Rectal smooth muscle tissue (tissue), 1 donor: ENCODE measurements around the gene PLCB1.

ENCODE experiments used
- H3K27ac ChIP-seq: one replicate; pipeline ENCODE4 v1.7.0; 2013; ENCODE audit warnings: low read depth, low read length, inconsistent platforms
- H3K27me3 ChIP-seq: one replicate; pipeline ENCODE4 v1.7.0; 2013; ENCODE audit warnings: low read length; ENCODE audit not compliant: control insufficient read depth, insufficient read depth
- H3K36me3 ChIP-seq: one replicate; pipeline ENCODE4 v1.7.0; 2013; ENCODE audit warnings: low read length; ENCODE audit not compliant: control insufficient read depth, insufficient read depth
- H3K4me1 ChIP-seq: one replicate; pipeline ENCODE4 v1.7.0; 2013; ENCODE audit warnings: low read length; ENCODE audit not compliant: control insufficient read depth, insufficient read depth
- H3K4me3 ChIP-seq: one replicate; pipeline ENCODE4 v1.7.0; 2013; ENCODE audit warnings: low read length
- H3K9ac ChIP-seq: one replicate; pipeline ENCODE4 v1.7.0; 2013; ENCODE audit warnings: low read length

Gene PLCB1

GRCh38 chr20:8542110-8542486, 410.0 kb downstream of the PLCB1 start:
- Histone ChIP-seq H3K4me1 (no peaks in the 10 kb centered on the region), H3K27me3 (no peaks in the 10 kb centered on the region), H3K9ac (no peak overlapping the region), H3K4me3 (no peak overlapping the region), H3K27ac (no peak overlapping the region), H3K36me3 (no peaks in the 10 kb centered on the region)

GRCh38 chr20:8545212-8545611, 413.1 kb downstream of the PLCB1 start:
- Histone ChIP-seq H3K9ac (no peak overlapping the region), H3K27me3 (no peaks in the 10 kb centered on the region), H3K27ac (no peak overlapping the region)

GRCh38 chr20:8547035-8547650, 415.1 kb downstream of the PLCB1 start:
- H3K27ac ChIP-seq, result no peak overlapping the region
- H3K4me3 ChIP-seq, result no peak overlapping the region
- no peak overlapping the region for H3K9ac ChIP-seq
- no peaks in the 10 kb centered on the region for H3K4me1 ChIP-seq
- no peaks in the 10 kb centered on the region for H3K36me3 ChIP-seq
- H3K27me3 ChIP-seq, result no peaks in the 10 kb centered on the region

More at GRCh38 chr20:8545212-8545611, 413.1 kb downstream of the PLCB1 start:
- no peaks in the 10 kb centered on the region for H3K4me1 ChIP-seq
- H3K36me3 ChIP-seq, result no peaks in the 10 kb centered on the region
- no peak overlapping the region for H3K4me3 ChIP-seq

GRCh38 chr20:8547968-8548588, 416.0 kb downstream of the PLCB1 start:
- Histone ChIP-seq H3K9ac (no peak overlapping the region), H3K4me1 (no peaks in the 10 kb centered on the region), H3K27ac (no peak overlapping the region), H3K36me3 (no peaks in the 10 kb centered on the region), H3K27me3 (no peaks in the 10 kb centered on the region), H3K4me3 (no peak overlapping the region)

- Histone ChIP-seq H3K36me3 (no peaks in the 10 kb centered on the region), H3K4me3 (no peak overlapping the region), H3K9ac (no peak overlapping the region), H3K4me1 (no peaks in the 10 kb centered on the region), H3K27me3 (no peaks in the 10 kb centered on the region), H3K27ac (no peak overlapping the region)
These were observed 417.1 kb downstream of the PLCB1 start for GRCh38 chr20:8549192-8549591.

- Histone ChIP-seq H3K9ac (no peak overlapping the region), H3K36me3 (no peaks in the 10 kb centered on the region), H3K27me3 (no peaks in the 10 kb centered on the region), H3K4me3 (no peak overlapping the region), H3K4me1 (no peaks in the 10 kb centered on the region), H3K27ac (no peak overlapping the region)
These were observed 425.6 kb downstream of the PLCB1 start for GRCh38 chr20:8557711-8558110.

GRCh38 chr20:8562356-8562755, 430.3 kb downstream of the PLCB1 start:
- no peaks in the 10 kb centered on the region for H3K27me3 ChIP-seq
- H3K27ac ChIP-seq, result no peak overlapping the region
- no peaks in the 10 kb centered on the region for H3K4me1 ChIP-seq
- H3K9ac ChIP-seq, result no peak overlapping the region
- no peak overlapping the region for H3K4me3 ChIP-seq
- no peaks in the 10 kb centered on the region for H3K36me3 ChIP-seq

GRCh38 chr20:8568075-8568474, 436.0 kb downstream of the PLCB1 start:
- Histone ChIP-seq H3K27ac (no peak overlapping the region), H3K9ac (no peak overlapping the region), H3K4me3 (no peak overlapping the region), H3K4me1 (no peaks in the 10 kb centered on the region), H3K27me3 (no peaks in the 10 kb centered on the region), H3K36me3 (no peaks in the 10 kb centered on the region)

- no peak overlapping the region for H3K9ac ChIP-seq
- no peak overlapping the region for H3K27ac ChIP-seq
- no peaks in the 10 kb centered on the region for H3K4me1 ChIP-seq
- H3K27me3 ChIP-seq, result no peaks in the 10 kb centered on the region
- no peak overlapping the region for H3K4me3 ChIP-seq
- no peaks in the 10 kb centered on the region for H3K36me3 ChIP-seq
These were observed 437.7 kb downstream of the PLCB1 start for GRCh38 chr20:8569766-8570165.

GRCh38 chr20:8571611-8572010, 439.5 kb downstream of the PLCB1 start:
- Histone ChIP-seq H3K27me3 (no peaks in the 10 kb centered on the region), H3K36me3 (no peaks in the 10 kb centered on the region), H3K27ac (no peak overlapping the region), H3K9ac (no peak overlapping the region), H3K4me3 (no peak overlapping the region), H3K4me1 (no peaks in the 10 kb centered on the region)

GRCh38 chr20:8573686-8574085, 441.6 kb downstream of the PLCB1 start:
- Histone ChIP-seq H3K4me3 (no peak overlapping the region), H3K4me1 (no peaks in the 10 kb centered on the region), H3K27me3 (no peaks in the 10 kb centered on the region), H3K27ac (no peak overlapping the region), H3K36me3 (no peaks in the 10 kb centered on the region), H3K9ac (no peak overlapping the region)

- H3K27ac ChIP-seq, result no peak overlapping the region
- H3K9ac ChIP-seq, result no peak overlapping the region
- no peaks in the 10 kb centered on the region for H3K27me3 ChIP-seq
- no peaks in the 10 kb centered on the region for H3K4me1 ChIP-seq
- H3K36me3 ChIP-seq, result no peaks in the 10 kb centered on the region
- no peak overlapping the region for H3K4me3 ChIP-seq
These were observed 443.0 kb downstream of the PLCB1 start for GRCh38 chr20:8575114-8575513.

- Histone ChIP-seq H3K36me3 (no peaks in the 10 kb centered on the region), H3K9ac (no peak overlapping the region), H3K4me1 (no peaks in the 10 kb centered on the region), H3K27me3 (no peaks in the 10 kb centered on the region), H3K27ac (no peak overlapping the region), H3K4me3 (no peak overlapping the region)
These were observed 446.2 kb downstream of the PLCB1 start for GRCh38 chr20:8578161-8578865.
